HL-60 (cell line): ENCODE data around the gene SUPT7L.

ENCODE experiments used
- DNase-seq, 2 experiments: peaks; one replicate each; pipeline ENCODE4 v3.0.0-alpha.2; 2010 to 2020; ENCODE audit warnings: low read depth in 1 of 2, low spot score in 1 of 2
- H3K27ac ChIP-seq: fragments of 250-450 bp; sonication (Bioruptor Pico); replicated peaks from 2 replicates; pipeline ENCODE4 v1.5.1; 2020; ENCODE audit warnings: mild to moderate bottlenecking, moderate library complexity
- H3K27me3 ChIP-seq: fragments of 250-450 bp; sonication (Bioruptor Pico); 2 replicates; pipeline ENCODE4 v1.5.1; 2021; ENCODE audit warnings: mild to moderate bottlenecking, moderate library complexity; ENCODE audit not compliant: insufficient read depth, poor library complexity, severe bottlenecking
- H3K4me3 ChIP-seq: replicated peaks from 2 replicates; pipeline ENCODE4 v1.5.1; 2011; ENCODE audit warnings: mild to moderate bottlenecking, control low read depth, low read length; ENCODE audit not compliant: insufficient read depth
- GABPA ChIP-seq: IDR thresholded peaks from 2 replicates; pipeline ENCODE4 v1.6.1; 2012; ENCODE audit warnings: low read depth
- POLR2AphosphoS5 ChIP-seq: IDR thresholded peaks from 2 replicates; pipeline ENCODE4 v1.6.1; 2012; ENCODE audit warnings: low read depth
- SPI1 ChIP-seq: IDR thresholded peaks from 2 replicates; pipeline ENCODE4 v1.6.1; 2012; ENCODE audit warnings: low read depth, mild to moderate bottlenecking, borderline replicate concordance
- TF ChIP-seq, protein P1 (sequence below): IDR thresholded peaks from one replicate; pipeline ENCODE4 v1.5.1; 2011; ENCODE audit warnings: low read length, control low read depth, inconsistent platforms; ENCODE audit not compliant: insufficient read depth
- TF ChIP-seq, protein P2 (sequence below): IDR thresholded peaks from 2 replicates; pipeline ENCODE4 v1.6.1; 2012; ENCODE audit warnings: low read depth; ENCODE audit not compliant: insufficient replicate concordance

Gene SUPT7L

DNA sequence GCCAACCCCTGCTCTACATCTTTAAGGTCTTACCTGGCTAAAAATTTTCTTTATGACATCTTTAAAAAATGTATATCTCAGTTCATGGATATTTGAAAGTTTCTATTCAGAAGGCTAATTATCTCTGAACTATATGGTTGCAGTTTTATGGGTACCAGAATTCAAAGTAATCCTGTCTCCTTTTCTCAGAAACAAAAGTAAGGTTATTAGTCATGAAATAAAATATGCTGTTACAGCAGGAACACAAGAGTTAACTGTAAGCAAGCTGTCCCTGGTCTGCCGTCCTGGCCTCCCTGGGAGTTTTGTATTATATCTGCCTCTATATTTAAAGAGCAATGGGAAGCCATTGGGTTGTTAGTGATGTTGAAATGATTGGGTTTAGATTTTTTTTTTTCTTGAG is 34.2 kb upstream of the SUPT7L start:
- no peak for TF ChIP-seq POLR2AphosphoS5
- TF ChIP-seq SPI1 = no peak
- TF ChIP-seq, protein P1, sequence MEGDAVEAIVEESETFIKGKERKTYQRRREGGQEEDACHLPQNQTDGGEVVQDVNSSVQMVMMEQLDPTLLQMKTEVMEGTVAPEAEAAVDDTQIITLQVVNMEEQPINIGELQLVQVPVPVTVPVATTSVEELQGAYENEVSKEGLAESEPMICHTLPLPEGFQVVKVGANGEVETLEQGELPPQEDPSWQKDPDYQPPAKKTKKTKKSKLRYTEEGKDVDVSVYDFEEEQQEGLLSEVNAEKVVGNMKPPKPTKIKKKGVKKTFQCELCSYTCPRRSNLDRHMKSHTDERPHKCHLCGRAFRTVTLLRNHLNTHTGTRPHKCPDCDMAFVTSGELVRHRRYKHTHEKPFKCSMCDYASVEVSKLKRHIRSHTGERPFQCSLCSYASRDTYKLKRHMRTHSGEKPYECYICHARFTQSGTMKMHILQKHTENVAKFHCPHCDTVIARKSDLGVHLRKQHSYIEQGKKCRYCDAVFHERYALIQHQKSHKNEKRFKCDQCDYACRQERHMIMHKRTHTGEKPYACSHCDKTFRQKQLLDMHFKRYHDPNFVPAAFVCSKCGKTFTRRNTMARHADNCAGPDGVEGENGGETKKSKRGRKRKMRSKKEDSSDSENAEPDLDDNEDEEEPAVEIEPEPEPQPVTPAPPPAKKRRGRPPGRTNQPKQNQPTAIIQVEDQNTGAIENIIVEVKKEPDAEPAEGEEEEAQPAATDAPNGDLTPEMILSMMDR = no peak
- TF ChIP-seq GABPA = no peak
- TF ChIP-seq, protein P2, sequence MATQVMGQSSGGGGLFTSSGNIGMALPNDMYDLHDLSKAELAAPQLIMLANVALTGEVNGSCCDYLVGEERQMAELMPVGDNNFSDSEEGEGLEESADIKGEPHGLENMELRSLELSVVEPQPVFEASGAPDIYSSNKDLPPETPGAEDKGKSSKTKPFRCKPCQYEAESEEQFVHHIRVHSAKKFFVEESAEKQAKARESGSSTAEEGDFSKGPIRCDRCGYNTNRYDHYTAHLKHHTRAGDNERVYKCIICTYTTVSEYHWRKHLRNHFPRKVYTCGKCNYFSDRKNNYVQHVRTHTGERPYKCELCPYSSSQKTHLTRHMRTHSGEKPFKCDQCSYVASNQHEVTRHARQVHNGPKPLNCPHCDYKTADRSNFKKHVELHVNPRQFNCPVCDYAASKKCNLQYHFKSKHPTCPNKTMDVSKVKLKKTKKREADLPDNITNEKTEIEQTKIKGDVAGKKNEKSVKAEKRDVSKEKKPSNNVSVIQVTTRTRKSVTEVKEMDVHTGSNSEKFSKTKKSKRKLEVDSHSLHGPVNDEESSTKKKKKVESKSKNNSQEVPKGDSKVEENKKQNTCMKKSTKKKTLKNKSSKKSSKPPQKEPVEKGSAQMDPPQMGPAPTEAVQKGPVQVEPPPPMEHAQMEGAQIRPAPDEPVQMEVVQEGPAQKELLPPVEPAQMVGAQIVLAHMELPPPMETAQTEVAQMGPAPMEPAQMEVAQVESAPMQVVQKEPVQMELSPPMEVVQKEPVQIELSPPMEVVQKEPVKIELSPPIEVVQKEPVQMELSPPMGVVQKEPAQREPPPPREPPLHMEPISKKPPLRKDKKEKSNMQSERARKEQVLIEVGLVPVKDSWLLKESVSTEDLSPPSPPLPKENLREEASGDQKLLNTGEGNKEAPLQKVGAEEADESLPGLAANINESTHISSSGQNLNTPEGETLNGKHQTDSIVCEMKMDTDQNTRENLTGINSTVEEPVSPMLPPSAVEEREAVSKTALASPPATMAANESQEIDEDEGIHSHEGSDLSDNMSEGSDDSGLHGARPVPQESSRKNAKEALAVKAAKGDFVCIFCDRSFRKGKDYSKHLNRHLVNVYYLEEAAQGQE = no peak
- no peak overlapping the region for H3K27ac ChIP-seq
- no peaks in the 10 kb centered on the region for H3K27me3 ChIP-seq
- H3K4me3 ChIP-seq = no peak overlapping the region
- DNase-seq = no peak

DNA sequence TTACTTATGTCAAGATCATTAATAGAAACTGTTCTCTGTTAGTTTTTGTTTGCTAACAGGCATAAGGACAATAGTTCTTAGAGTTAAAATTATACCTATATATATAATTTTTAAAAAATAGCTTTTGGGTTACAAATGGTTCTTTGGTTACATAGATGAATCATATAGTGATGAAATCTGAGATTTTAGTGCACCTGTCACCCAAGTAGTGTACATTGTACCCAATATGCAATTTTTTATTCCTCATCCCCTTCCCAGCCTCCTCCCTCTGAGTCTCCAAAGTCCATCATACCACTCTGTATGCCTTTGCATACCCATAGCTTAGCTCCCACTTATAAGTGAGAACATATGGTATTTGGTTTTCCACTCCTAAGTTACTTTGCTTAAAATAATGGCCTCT is 26.6 kb upstream of the SUPT7L start:
- H3K27ac ChIP-seq = no peak overlapping the region
- H3K27me3 ChIP-seq = no peaks in the 10 kb centered on the region
- H3K4me3 ChIP-seq = no peak overlapping the region
- TF ChIP-seq POLR2AphosphoS5 = no peak
- no peak for TF ChIP-seq SPI1
- TF ChIP-seq, protein P1 = no peak
- TF ChIP-seq, protein P2 = no peak
- TF ChIP-seq GABPA = no peak
- no peak for DNase-seq

DNA sequence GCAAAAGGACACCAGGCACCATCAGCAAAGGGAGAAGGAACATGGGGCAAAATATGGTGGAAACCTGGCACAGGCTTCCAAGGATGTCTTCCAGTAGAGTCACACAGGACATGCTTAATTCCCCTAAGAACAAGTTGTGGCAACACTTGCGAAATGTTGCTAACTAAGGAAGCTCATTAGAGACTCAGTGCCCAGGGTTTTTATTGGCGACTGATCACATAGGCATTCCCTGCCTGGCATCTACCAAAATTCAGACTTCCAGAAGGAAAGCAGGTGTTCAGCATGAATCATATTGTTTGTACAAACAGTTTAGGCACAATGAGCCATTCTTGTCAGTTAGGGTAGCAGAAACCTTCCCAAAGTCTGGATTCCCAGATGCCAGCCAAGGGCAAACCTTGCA is 26.0 kb upstream of the SUPT7L start:
- DNase-seq = no peak
- TF ChIP-seq, protein P2 = no peak
- TF ChIP-seq, protein P1 = no peak
- TF ChIP-seq GABPA (no peak), SPI1 (no peak), POLR2AphosphoS5 (no peak)
- no peak overlapping the region for H3K4me3 ChIP-seq
- H3K27ac ChIP-seq = no peak overlapping the region
- no peaks in the 10 kb centered on the region for H3K27me3 ChIP-seq
